HepG2 (cell line): ENCODE measurements around the gene PHF19. TPM values are rescaled to one million over a fixed set of nuclear protein-coding genes. Genes with fewer than 3 reads are reported as not detected.

Experiments used
- GPBP1L1 ChIP-seq: sonication (generic); formaldehyde crosslinking; IDR thresholded peaks from 2 replicates; pipeline ENCODE4 v1.5.0; 2020; ENCODE audit warnings: mild to moderate bottlenecking, missing genetic modification reagents
- HMGXB3 ChIP-seq: sonication (generic); formaldehyde crosslinking; IDR thresholded peaks from 2 replicates; pipeline ENCODE4 v1.4.0; 2020; ENCODE audit warnings: missing genetic modification reagents, borderline replicate concordance
- RNF219 ChIP-seq: sonication (generic); formaldehyde crosslinking; IDR thresholded peaks from 2 replicates; pipeline ENCODE4 v1.5.0; 2020; ENCODE audit warnings: mild to moderate bottlenecking, missing genetic modification reagents
- ZBTB40 ChIP-seq, 2 experiments: fragments of 450-650 bp in 1 of 2; sonication (generic) in 1 of 2; formaldehyde crosslinking in 1 of 2; IDR thresholded peaks; 2 replicates each; pipeline versions ENCODE4 v1.6.1 to v1.8.0; 2016 to 2022; ENCODE audit warnings: antibody characterized with exemption in 1 of 2, mild to moderate bottlenecking in 1 of 2, missing genetic modification reagents in 1 of 2
- polyA plus RNA-seq, 8 experiments: library from polyadenylated mRNA; depleted of rRNA in 3 of 8; stranded (reverse) in 7 of 8; unstranded in 1 of 8; fragments of >200 nt; fragmentation: Illumina TruSeq in 4 of 8; extraction: Trizol in 4 of 8; gene quantifications; 2 replicates each; pipeline versions ENCODE4 v1.2.1 to v1.2.3, GENCODE V29; 2011 to 2016; ENCODE audit warnings: low read depth in 4 of 8, missing spikeins in 1 of 8, mixed read lengths in 1 of 8; ENCODE audit not compliant: insufficient read depth in 1 of 8
- total RNA-seq, 5 experiments: library from RNA; depleted of rRNA; stranded (reverse); fragments of >200 nt; fragmentation: Illumina TruSeq; extraction: Trizol; gene quantifications; 2 replicates each; pipeline ENCODE4 v1.2.3, GENCODE V29; 2016; ENCODE audit warnings: low read depth in 1 of 5

Gene PHF19
- total and polyA plus RNA-seq, 2 of the 13 experiments (the other 11 are each of a cell fraction or from before 2014, with no cell fraction given) = 29.7 to 41.3 TPM

- TF ChIP-seq HMGXB3 (CRISPR knock-in tag) = no peak
- no peak for TF ChIP-seq RNF219
- no peak for TF ChIP-seq ZBTB40 (IDR thresholded peaks at IDR 0.05)
- TF ChIP-seq ZBTB40 (CRISPR knock-in tag; IDR thresholded peaks at IDR 0.05) = no peak
- no peak for TF ChIP-seq GPBP1L1 (CRISPR knock-in tag)
- TF ChIP-seq, all 625 proteins: peak for 0
Measured at GRCh38 chr9:120899490-120900068, 22.6 kb upstream of the PHF19 start (continued).
